Cerebellar nuclear complex (tissue), 1 donor: ENCODE data around the gene SNX30.

Source experiments
- DNase-seq, 2 experiments: peaks; one replicate each; lab custom pipeline; 2025; lab: John Stamatoyannopoulos, UW

SNX30 gene

GRCh38 chr9:112886351-112886750 is 135.8 kb downstream of the SNX30 start:
- DNase-seq = no peak

GRCh38 chr9:112887381-112887780 is 136.8 kb downstream of the SNX30 start:
- DNase-seq = no peak

- no peak for DNase-seq
Observed at GRCh38 chr9:112890106-112891081, 139.8 kb downstream of the SNX30 start, which contains the start of gene SLC46A2. SLC46A2 (minus strand) TSS chr9:112890876; CDS start chr9:112890681, 195 bp downstream.

- DNase-seq = no peak
Observed at GRCh38 chr9:112891521-112891920, 141.0 kb downstream of the SNX30 start.

GRCh38 chr9:112892981-112893380 is 142.4 kb downstream of the SNX30 start:
- no peak for DNase-seq

- no peak for DNase-seq
Observed at GRCh38 chr9:112894041-112894440, 143.5 kb downstream of the SNX30 start.

GRCh38 chr9:112894699-112895098 is 144.1 kb downstream of the SNX30 start:
- DNase-seq = no peak

GRCh38 chr9:112896131-112896530 is 145.6 kb downstream of the SNX30 start:
- DNase-seq = no peak

- DNase-seq = no peak
Observed at GRCh38 chr9:112898872-112899311, 148.3 kb downstream of the SNX30 start.

GRCh38 chr9:112900488-112900887 is 149.9 kb downstream of the SNX30 start:
- DNase-seq = no peak

- no peak for DNase-seq
Observed at GRCh38 chr9:112900901-112901300, 150.3 kb downstream of the SNX30 start.

- no peak for DNase-seq
Observed at GRCh38 chr9:112905084-112905483, 154.5 kb downstream of the SNX30 start.

GRCh38 chr9:112911736-112912135 is 161.2 kb downstream of the SNX30 start:
- DNase-seq = no peak

GRCh38 chr9:112912636-112913035 is 162.1 kb downstream of the SNX30 start:
- DNase-seq = no peak

- DNase-seq = peak in 1 of 2 experiments; percentile 10
Observed at GRCh38 chr9:112913326-112913725, 162.8 kb downstream of the SNX30 start.

- peak in 1 of 2 experiments; percentile 2 for DNase-seq
Observed at GRCh38 chr9:112914524-112914923, 164.0 kb downstream of the SNX30 start.

- no peak for DNase-seq
Observed at GRCh38 chr9:112917047-112917986, 166.8 kb downstream of the SNX30 start.

- no peak for DNase-seq
Observed at GRCh38 chr9:112917987-112918362, 167.4 kb downstream of the SNX30 start.

- no peak for DNase-seq
Observed at GRCh38 chr9:112921549-112921948, 171.0 kb downstream of the SNX30 start.
